Motor neuron (in vitro differentiated cells): Measurements from ENCODE around the gene TBC1D1. TPM values are rescaled to one million over a fixed set of nuclear protein-coding genes. Genes with fewer than 3 reads are reported as not detected.
"Not testable (repeated sequence)": the region's sequence is repeated elsewhere in the genome, so short reads cannot be mapped to it uniquely, and the experiment has no call there.

Experiments used
- ATAC-seq, 8 experiments: fragments of 200-7000 bp; cut with Tn5 transposase; replicated peaks in 6 of 8; 2 replicates each; pipeline ENCODE4 v1.8.0; 2021; ENCODE audit warnings: mild to moderate bottlenecking in 8 of 8, moderate library complexity in 8 of 8
- H3K27ac ChIP-seq, 2 donors: fragments of 250-450 bp; sonication (Bioruptor Pico); 2 replicates each; pipeline ENCODE4 v1.9.0; 2021; ENCODE audit warnings: antibody characterized with exemption in 2 of 2, mild to moderate bottlenecking in 2 of 2, moderate library complexity in 1 of 2
- H3K4me1 ChIP-seq, 2 donors: fragments of 250-450 bp; sonication (Bioruptor Pico); replicated peaks in 1 of 2; 2 replicates each; pipeline ENCODE4 v1.6.1; 2021; ENCODE audit warnings: antibody characterized with exemption in 2 of 2, mild to moderate bottlenecking in 2 of 2, moderate library complexity in 1 of 2
- H3K4me3 ChIP-seq, 5 donors: fragments of 250-450 bp; sonication (Bioruptor Pico); 2 replicates each; pipeline ENCODE4 v1.9.0; 2021; ENCODE audit warnings: antibody characterized with exemption in 5 of 5, mild to moderate bottlenecking in 5 of 5, moderate library complexity in 4 of 5
- WGBS, 10 experiments: fragments of 450-650 bp; shearing (Covaris generic); methylation state at CpG; one replicate each; pipeline ENCODE4 v1.0.0; 2022; 5-methylcytosine and 5-hydroxymethylcytosine counted together
- in situ Hi-C, 9 experiments: fragments of 400-800 bp; cut with MboI; loops; one replicate each; pipeline ENCODE4 v1.15.0; 2021; ENCODE audit warnings: low sequenced_read_pairs in 9 of 9, low pct_unique_long_range_greater_than_20kb in 2 of 9; ENCODE audit not compliant: unreplicated experiment in 9 of 9
- total RNA-seq, 8 experiments: library from RNA; unstranded; fragments of 300-600 nt; gene quantifications; 2 replicates each; pipeline versions ENCODE4 v1.2.3 to v1.2.4, GENCODE V29; 2022

The TBC1D1 gene
- total RNA-seq, 8 experiments from 2014 or later: 14.3 to 83.6 (median 36.8) TPM

GRCh38 chr4:37970702-37971101, 79.8 kb downstream of the TBC1D1 start:
- in situ Hi-C loops: no loop called here
- Histone ChIP-seq H3K4me1 (no peaks in the 10 kb centered on the region), H3K4me3 (no peak overlapping the region), H3K27ac (no peak overlapping the region)
- 67 to 100% methylated on average over 1 of the region's 1 CpG; no CpG with 5 or more reads in 8 of the 10 experiments for WGBS, 10 experiments
- ATAC-seq: peak in 3 of 8 experiments; percentile 84 to 90 (median 87)

GRCh38 chr4:37971202-37971601, 80.3 kb downstream of the TBC1D1 start:
- 60 to 100% (median 86%) methylated on average over 1 to 4 of the region's 4 CpGs; no CpG with 5 or more reads in 2 of the 10 experiments for whole genome bisulfite sequencing, 10 experiments
- H3K4me3 ChIP-seq: no peak overlapping the region
- no peak for ATAC-seq
- in situ Hi-C loops: no loop called here
- H3K27ac ChIP-seq: no peak overlapping the region
- H3K4me1 ChIP-seq: no peaks in the 10 kb centered on the region

GRCh38 chr4:37973441-37973840, 82.6 kb downstream of the TBC1D1 start:
- in situ Hi-C loops: no loop called here
- Histone ChIP-seq H3K4me1 (peaks cover 3 to 5% of the 10 kb centered on the region in 2 donors), H3K27ac (no peak overlapping the region), H3K4me3 (no peak overlapping the region)
- WGBS, 10 experiments: 37 to 100% (median 89%) methylated on average over 1 to 3 of the region's 3 CpGs; no CpG with 5 or more reads in 2 of the 10 experiments
- ATAC-seq: no peak

- ATAC-seq, H3K4me3 ChIP-seq, in situ Hi-C loops, H3K27ac ChIP-seq, H3K4me1 ChIP-seq: not testable (repeated sequence)
- WGBS, 10 experiments: 100% methylated on average over 1 of the region's 13 CpGs; no CpG with 5 or more reads in 7 of the 10 experiments
These were observed 84.5 kb downstream of the TBC1D1 start for GRCh38 chr4:37975321-37975822.

- in situ Hi-C loops: no loop called here
- WGBS, 10 experiments: 25 to 57% (median 45%) methylated on average over 1 to 3 of the region's 3 CpGs; no CpG with 5 or more reads in 4 of the 10 experiments
- no peak overlapping the region for H3K27ac ChIP-seq
These were observed 85.6 kb downstream of the TBC1D1 start for GRCh38 chr4:37976507-37976906.

GRCh38 chr4:37976991-37977470, 86.1 kb downstream of the TBC1D1 start:
- WGBS, 10 experiments: no CpG with 5 or more reads among the region's 50 CpGs
- Histone ChIP-seq H3K4me3 (peak overlapping the region; percentile 58 to 86 (median 73)), H3K27ac (peak overlapping the region in 1 of 2 donors; percentile 27), H3K4me1 (peaks cover 3 to 5% of the 10 kb centered on the region in 2 donors)
- in situ Hi-C loops: no loop called here
- peak; percentile 72 to 89 (median 85) for ATAC-seq

More at GRCh38 chr4:37976507-37976906, 85.6 kb downstream of the TBC1D1 start:
- ATAC-seq: no peak
- Histone ChIP-seq H3K4me3 (peak overlapping the region in 4 of 5 donors; percentile 58 to 86 (median 78)), H3K4me1 (peaks cover 3 to 5% of the 10 kb centered on the region in 2 donors)

GRCh38 chr4:37977471-37978247, 86.8 kb downstream of the TBC1D1 start:
- Histone ChIP-seq H3K4me3 (peak overlapping the region; percentile 58 to 86 (median 73)), H3K4me1 (peaks cover 3 to 5% of the 10 kb centered on the region in 2 donors), H3K27ac (peak overlapping the region in 1 of 2 donors; percentile 27)
- in situ Hi-C loops: no loop called here
- peak; percentile 77 to 86 (median 84) for ATAC-seq
- 0 to 2% (median 0%) methylated on average over 1 to 9 of the region's 74 CpGs; no CpG with 5 or more reads in 5 of the 10 experiments for WGBS, 10 experiments

- Histone ChIP-seq H3K4me3 (peak overlapping the region; percentile 58 to 86 (median 73)), H3K4me1 (peaks cover 3 to 5% of the 10 kb centered on the region in 2 donors), H3K27ac (no peak overlapping the region)
- in situ Hi-C loops: no loop called here
- ATAC-seq: peak in 2 of 8 experiments; percentile 1 to 3
- 7 to 100% (median 71%) methylated on average over 2 to 7 of the region's 11 CpGs; no CpG with 5 or more reads in 1 of the 10 experiments for WGBS, 10 experiments
These were observed 87.5 kb downstream of the TBC1D1 start for GRCh38 chr4:37978248-37978924.

GRCh38 chr4:37980246-37980645, 89.4 kb downstream of the TBC1D1 start:
- H3K27ac ChIP-seq: no peak overlapping the region
- no peak for ATAC-seq
- H3K4me1 ChIP-seq: peaks cover 3 to 5% of the 10 kb centered on the region in 2 donors
- H3K4me3 ChIP-seq: no peak overlapping the region
- in situ Hi-C loops: no loop called here
- WGBS, 10 experiments: 94 to 100% (median 100%) methylated on average over 1 of the region's 1 CpG; no CpG with 5 or more reads in 4 of the 10 experiments

GRCh38 chr4:37981425-37981824, 90.5 kb downstream of the TBC1D1 start:
- Histone ChIP-seq H3K4me3 (no peak overlapping the region), H3K27ac (no peak overlapping the region), H3K4me1 (peaks cover 3 to 4% of the 10 kb centered on the region in 2 donors)
- no peak for ATAC-seq
- 17 to 90% (median 73%) methylated on average over 1 to 4 of the region's 4 CpGs; no CpG with 5 or more reads in 2 of the 10 experiments for WGBS, 10 experiments
- in situ Hi-C loops: no loop called here

- no peak overlapping the region for H3K27ac ChIP-seq
- H3K4me3 ChIP-seq: no peak overlapping the region
- 60 to 96% (median 81%) methylated on average over 1 to 6 of the region's 7 CpGs for WGBS, 10 experiments
- peaks cover 0 to 3% of the 10 kb centered on the region in 2 donors for H3K4me1 ChIP-seq
- in situ Hi-C loops: no loop called here
- no peak for ATAC-seq
These were observed 91.2 kb downstream of the TBC1D1 start for GRCh38 chr4:37981844-37982720.

- 57 to 100% (median 80%) methylated on average over 1 to 5 of the region's 5 CpGs for WGBS, 10 experiments
- peak in 1 of 8 experiments; percentile 27 for ATAC-seq
These were observed 91.9 kb downstream of the TBC1D1 start for GRCh38 chr4:37982736-37983135.

More at GRCh38 chr4:37982736-37983135, 91.9 kb downstream of the TBC1D1 start:
- in situ Hi-C loops: no loop called here
- H3K27ac ChIP-seq: no peak overlapping the region
- H3K4me3 ChIP-seq: no peak overlapping the region
- H3K4me1 ChIP-seq: peaks cover 0 to 3% of the 10 kb centered on the region in 2 donors
